ENCODE measurements around the gene FIS1.

DNA sequence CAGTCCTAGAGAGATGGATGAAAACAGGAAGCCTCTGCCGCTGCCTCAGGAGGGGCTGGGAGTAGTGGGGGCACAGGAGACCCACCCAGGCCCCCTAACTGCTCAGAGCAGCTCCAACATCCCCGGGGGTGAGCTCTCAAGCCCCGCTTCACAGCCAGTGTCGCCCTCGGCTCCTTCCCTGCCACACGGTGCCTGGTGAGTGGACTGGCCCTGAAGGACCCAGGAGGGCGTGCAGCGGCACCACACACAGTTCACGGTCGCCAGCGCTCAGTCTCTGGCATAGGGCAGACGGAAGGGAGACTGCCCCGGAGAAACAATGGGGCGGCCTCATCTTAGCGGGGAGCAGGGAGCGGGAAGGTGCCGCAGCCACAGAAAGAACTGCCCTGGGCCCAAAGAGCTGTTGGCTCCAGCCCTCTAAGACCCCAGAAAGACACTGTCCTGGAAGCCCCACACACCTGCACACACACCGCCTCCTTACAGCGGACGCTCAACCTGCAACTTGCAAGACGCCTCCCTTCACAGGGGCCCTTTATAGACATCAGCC, 8.5 kb downstream of the FIS1 start:
- TF ChIP-seq CTCF (conservative IDR thresholded peaks at IDR 0.05) (no peak), ZFX (IDR thresholded peaks at IDR 0.05) (no peak)
